SU-DHL-6 (cell line): ENCODE results near the gene EFCAB12.

Source experiments
- H2AFZ ChIP-seq: fragments of 200-600 bp; sonication (generic); 2 replicates; pipeline ENCODE4 v1.6.1; 2014; ENCODE audit warnings: low read depth, mild to moderate bottlenecking, moderate library complexity, mixed read lengths, antibody characterized with exemption, low read length; ENCODE audit not compliant: severe bottlenecking
- H3F3A ChIP-seq: fragments of 200-600 bp; shearing (Covaris generic); 2 replicates; pipeline ENCODE4 v1.6.0; 2016; ENCODE audit warnings: antibody characterized with exemption, mild to moderate bottlenecking; ENCODE audit not compliant: insufficient read depth
- H3K27ac ChIP-seq: fragments of 200-600 bp; sonication (generic); 2 replicates; pipeline ENCODE4 v1.5.1; 2016; ENCODE audit warnings: low read depth, mild to moderate bottlenecking, low read length, moderate library complexity, mixed read lengths
- H3K27me3 ChIP-seq: fragments of 200-600 bp; sonication (generic), shearing (Covaris generic); 2 replicates; pipeline ENCODE4 v1.6.0; 2014; ENCODE audit warnings: mild to moderate bottlenecking, low read length
- H3K36me3 ChIP-seq: fragments of 200-600 bp; sonication (generic); 2 replicates; pipeline ENCODE4 v1.6.1; 2014; ENCODE audit warnings: mild to moderate bottlenecking, low read length, mixed read lengths
- H3K4me2 ChIP-seq: fragments of 300-600, 200-600 bp; shearing (Covaris generic), sonication (generic); 2 replicates; pipeline ENCODE4 v1.6.0; 2014; ENCODE audit warnings: low read length, low read depth, mild to moderate bottlenecking; ENCODE audit not compliant: poor library complexity, severe bottlenecking
- H3K4me3 ChIP-seq: fragments of 200-600 bp; sonication (generic); 2 replicates; pipeline ENCODE4 v1.5.1; 2014; ENCODE audit warnings: antibody characterized with exemption, low read length, mild to moderate bottlenecking, mixed read lengths; ENCODE audit not compliant: insufficient read depth, poor library complexity, severe bottlenecking
- H3K79me2 ChIP-seq: fragments of 200-600 bp; sonication (generic); 2 replicates; pipeline ENCODE4 v1.6.1; 2014; ENCODE audit warnings: mild to moderate bottlenecking, low read length, moderate library complexity; ENCODE audit not compliant: insufficient read depth
- H3K9ac ChIP-seq: fragments of 200-600 bp; sonication (generic); 2 replicates; pipeline ENCODE4 v1.7.0; 2014; ENCODE audit warnings: mild to moderate bottlenecking, low read length
- H3K9me2 ChIP-seq: fragments of 200-600 bp; sonication (generic); replicated peaks from 2 replicates; pipeline ENCODE4 v1.6.1; 2014; ENCODE audit warnings: low read length; ENCODE audit not compliant: insufficient read depth
- H3K9me3 ChIP-seq: fragments of 200-600 bp; sonication (generic); 2 replicates; pipeline ENCODE4 v1.6.1; 2014; ENCODE audit warnings: low read length, mixed read lengths; ENCODE audit not compliant: insufficient read depth
- H4K20me1 ChIP-seq: fragments of 200-600 bp; sonication (generic); 2 replicates; pipeline ENCODE4 v1.6.1; 2014; ENCODE audit warnings: low read depth, mild to moderate bottlenecking, antibody characterized with exemption, low read length, moderate library complexity, mixed read lengths
- CTCF ChIP-seq: fragments of 200-600 bp; sonication (generic); IDR thresholded peaks from one replicate; pipeline ENCODE4 v1.5.1; 2017; ENCODE audit warnings: antibody characterized with exemption, mild to moderate bottlenecking, low read length, moderate library complexity; ENCODE audit not compliant: insufficient read depth, poor library complexity, severe bottlenecking
- EZH2phosphoT487 ChIP-seq: fragments of 200-600 bp; sonication (generic), shearing (Covaris generic); conservative IDR thresholded peaks from 2 replicates; pipeline ENCODE4 v1.6.1; 2018; ENCODE audit warnings: mild to moderate bottlenecking, antibody characterized with exemption, low read length, moderate library complexity, mixed read lengths

The EFCAB12 gene

GRCh38 chr3:129402210-129402609 is 26.2 kb downstream of the EFCAB12 start:
- H3K9me2 ChIP-seq = no peaks in the 10 kb centered on the region
- no peaks in the 10 kb centered on the region for H3F3A ChIP-seq
- H3K9me3 ChIP-seq = no peaks in the 10 kb centered on the region
- peaks cover 21% of the 10 kb centered on the region for H3K79me2 ChIP-seq
- H3K4me2 ChIP-seq = no peak overlapping the region
- H4K20me1 ChIP-seq = no peaks in the 10 kb centered on the region
- H3K27me3 ChIP-seq = no peaks in the 10 kb centered on the region
- no peak overlapping the region for H2AFZ ChIP-seq
- TF ChIP-seq EZH2phosphoT487 (no peak), CTCF (no peak)
- H3K9ac ChIP-seq = no peak overlapping the region
- H3K27ac ChIP-seq = no peak overlapping the region
- H3K36me3 ChIP-seq = no peaks in the 10 kb centered on the region
- no peak overlapping the region for H3K4me3 ChIP-seq

- H3F3A ChIP-seq = no peaks in the 10 kb centered on the region
- no peaks in the 10 kb centered on the region for H3K9me2 ChIP-seq
- TF ChIP-seq EZH2phosphoT487 (no peak), CTCF (no peak)
- H2AFZ ChIP-seq = peak overlapping the region; percentile 99
- H3K9me3 ChIP-seq = no peaks in the 10 kb centered on the region
- no peaks in the 10 kb centered on the region for H3K27me3 ChIP-seq
- no peaks in the 10 kb centered on the region; the same call in 1 of the 2 replicates for H4K20me1 ChIP-seq
- H3K4me3 ChIP-seq = peak overlapping the region; percentile 95
- H3K9ac ChIP-seq = peak overlapping the region; percentile 95
- H3K36me3 ChIP-seq = no peaks in the 10 kb centered on the region
- H3K27ac ChIP-seq = peak overlapping the region; percentile 83; the same call in 1 of the 2 replicates
- peak overlapping the region; percentile 87 for H3K4me2 ChIP-seq
- peaks cover 43% of the 10 kb centered on the region for H3K79me2 ChIP-seq
Measured at GRCh38 chr3:129399895-129400357, 28.5 kb downstream of the EFCAB12 start.

GRCh38 chr3:129399145-129399894 is 29.1 kb downstream of the EFCAB12 start:
- peak overlapping the region; percentile 87 for H3K4me2 ChIP-seq
- H3K79me2 ChIP-seq = peaks cover 43% of the 10 kb centered on the region
- peak overlapping the region; percentile 95 for H3K4me3 ChIP-seq
- H3K9ac ChIP-seq = peak overlapping the region; percentile 95
- H2AFZ ChIP-seq = peak overlapping the region; percentile 99
- H3K9me2 ChIP-seq = no peaks in the 10 kb centered on the region
- TF ChIP-seq CTCF (peak; percentile 86), EZH2phosphoT487 (no peak)
- no peaks in the 10 kb centered on the region for H3K9me3 ChIP-seq
- H3F3A ChIP-seq = no peaks in the 10 kb centered on the region
- H3K36me3 ChIP-seq = no peaks in the 10 kb centered on the region
- H3K27ac ChIP-seq = peak overlapping the region; percentile 83
- no peaks in the 10 kb centered on the region; the same call in 1 of the 2 replicates for H4K20me1 ChIP-seq
- H3K27me3 ChIP-seq = no peaks in the 10 kb centered on the region
